ENCODE data around the gene ACADL.

The ACADL gene

GRCh38 chr2:210169516-210170195 is 55.6 kb downstream of the ACADL start:
- ATAC-seq: peak; percentile 67
- peaks cover 31% of the 10 kb centered on the region for H3K4me1 Mint-ChIP-seq
- H3K4me3 Mint-ChIP-seq: peak overlapping the region; percentile 98
- peaks cover 24% of the 10 kb centered on the region for H3K36me3 Mint-ChIP-seq
- peak overlapping the region; percentile 100 for H3K27ac Mint-ChIP-seq
- no peaks in the 10 kb centered on the region for H3K9me3 Mint-ChIP-seq
- no peak for DNase-seq (ENCODE audit: low spot score in 2 of 2)

DNA sequence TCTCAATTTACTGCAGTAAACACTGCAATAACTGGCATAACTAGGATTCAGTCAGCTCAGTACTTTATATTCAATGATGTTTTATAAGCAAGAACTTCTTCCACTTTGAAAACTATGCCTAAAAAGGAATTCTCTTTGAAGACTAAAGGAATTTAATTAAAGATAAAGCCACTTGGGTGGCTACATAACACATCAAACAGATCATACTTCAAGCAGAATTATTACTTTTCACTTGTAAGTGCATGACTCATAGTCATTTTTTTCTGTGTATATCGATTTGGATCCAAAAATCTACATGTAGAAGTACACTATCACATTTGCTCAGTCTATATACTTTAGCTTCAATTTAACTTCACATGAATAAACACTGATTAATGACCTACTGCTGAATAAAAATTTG is 58.0 kb downstream of the ACADL start:
- peaks cover 24% of the 10 kb centered on the region for H3K36me3 Mint-ChIP-seq
- peaks cover 40% of the 10 kb centered on the region for H3K4me1 Mint-ChIP-seq
- DNase-seq (ENCODE audit: low spot score in 2 of 2) (no peak), ATAC-seq (no peak)
- H3K27ac Mint-ChIP-seq: no peak overlapping the region
- no peaks in the 10 kb centered on the region for H3K9me3 Mint-ChIP-seq
- H3K4me3 Mint-ChIP-seq: no peak overlapping the region

GRCh38 chr2:210162466-210163124 is 62.7 kb downstream of the ACADL start:
- Mint-ChIP-seq H3K9me3 (no peaks in the 10 kb centered on the region), H3K27ac (no peak overlapping the region), H3K4me3 (no peak overlapping the region), H3K36me3 (no peaks in the 10 kb centered on the region), H3K4me1 (peaks cover 11% of the 10 kb centered on the region)
- no peak for ATAC-seq
- DNase-seq (ENCODE audit: low spot score in 2 of 2): no peak

- ATAC-seq: no peak
- no peak for DNase-seq (ENCODE audit: low spot score in 2 of 2)
- peaks cover 11% of the 10 kb centered on the region for H3K4me1 Mint-ChIP-seq
- no peak overlapping the region for H3K4me3 Mint-ChIP-seq
- peaks cover 7% of the 10 kb centered on the region for H3K36me3 Mint-ChIP-seq
- no peak overlapping the region for H3K27ac Mint-ChIP-seq
- no peaks in the 10 kb centered on the region for H3K9me3 Mint-ChIP-seq
Observed at GRCh38 chr2:210159059-210159458, 66.2 kb downstream of the ACADL start.

DNA sequence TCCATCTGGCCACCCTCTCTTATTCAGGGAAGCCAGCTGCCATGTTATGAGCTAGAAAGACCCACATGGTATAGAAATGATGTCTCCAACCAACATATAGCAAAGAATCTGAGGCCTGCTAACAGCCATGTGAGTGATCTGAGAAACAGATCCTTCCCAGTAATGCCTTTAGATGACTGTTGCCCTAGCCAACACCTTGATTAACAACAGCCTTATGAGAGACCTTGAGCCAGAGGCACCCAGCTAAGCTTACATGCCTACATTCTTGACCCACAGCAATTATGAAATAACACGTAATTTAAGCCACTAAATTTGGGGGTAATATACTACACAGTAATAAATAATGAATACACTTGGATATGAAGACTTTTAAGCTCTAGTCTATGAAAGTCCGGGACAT is 67.0 kb downstream of the ACADL start:
- Mint-ChIP-seq H3K36me3 (peaks cover 15% of the 10 kb centered on the region), H3K4me3 (no peak overlapping the region), H3K9me3 (no peaks in the 10 kb centered on the region), H3K27ac (no peak overlapping the region), H3K4me1 (peaks cover 11% of the 10 kb centered on the region)
- peak; percentile 44 for ATAC-seq
- no peak for DNase-seq (ENCODE audit: low spot score in 2 of 2)

- Mint-ChIP-seq H3K9me3 (no peaks in the 10 kb centered on the region), H3K4me3 (no peak overlapping the region), H3K27ac (no peak overlapping the region), H3K4me1 (peaks cover 4% of the 10 kb centered on the region), H3K36me3 (peaks cover 16% of the 10 kb centered on the region)
- no peak for ATAC-seq
- DNase-seq (ENCODE audit: low spot score in 2 of 2): no peak
Observed at GRCh38 chr2:210157526-210157925, 67.7 kb downstream of the ACADL start.

- Mint-ChIP-seq H3K4me3 (no peak overlapping the region), H3K27ac (no peak overlapping the region), H3K9me3 (peaks cover 3% of the 10 kb centered on the region), H3K36me3 (peaks cover 27% of the 10 kb centered on the region), H3K4me1 (no peaks in the 10 kb centered on the region)
- DNase-seq (ENCODE audit: low spot score in 2 of 2) (no peak), ATAC-seq (no peak)
Observed at GRCh38 chr2:210147614-210148013, 77.6 kb downstream of the ACADL start.
